HG03521 (cell line): ENCODE results near the gene CBX1.
"Not testable (repeated sequence)": the region's sequence is repeated elsewhere in the genome, so short reads cannot be mapped to it uniquely, and the experiment has no call there.

Experiments
- ATAC-seq: cut with Tn5 transposase; IDR thresholded peaks from one replicate; pipeline ENCODE4 v1.9.1; 2021; ENCODE audit warnings: mild to moderate bottlenecking, moderate library complexity; ENCODE audit not compliant: unreplicated experiment

Gene CBX1

DNA sequence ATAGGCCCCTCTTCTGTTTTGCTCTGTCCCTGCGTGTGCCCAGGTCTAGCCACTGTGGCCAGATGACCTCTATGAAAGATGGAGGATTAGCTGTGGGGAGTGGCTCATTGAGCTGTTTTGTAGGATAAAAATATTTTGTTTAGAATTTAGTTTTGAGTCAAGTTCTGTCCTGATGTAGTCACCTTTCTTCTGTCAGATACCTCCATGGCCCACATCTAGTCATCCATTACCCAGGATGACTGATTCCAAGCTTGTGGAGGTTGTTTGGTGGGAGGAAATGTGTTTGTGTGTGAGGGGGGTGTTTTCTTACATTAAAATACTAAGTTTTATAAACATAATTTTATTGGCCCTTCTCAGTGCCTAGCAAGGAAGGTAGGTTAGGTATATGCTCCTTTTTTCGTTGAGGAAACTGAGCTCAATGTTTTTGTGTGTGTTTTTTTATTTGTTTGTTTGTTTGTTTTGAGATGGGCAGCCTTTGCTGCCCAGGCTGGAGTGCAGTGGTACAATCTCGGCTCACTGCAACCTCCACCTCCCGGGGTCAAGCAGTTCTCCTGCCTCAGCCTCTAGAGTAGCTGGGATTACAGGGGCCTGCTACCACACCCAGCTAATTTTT lies 22.6 kb upstream of the CBX1 start:
- no peak for ATAC-seq

DNA sequence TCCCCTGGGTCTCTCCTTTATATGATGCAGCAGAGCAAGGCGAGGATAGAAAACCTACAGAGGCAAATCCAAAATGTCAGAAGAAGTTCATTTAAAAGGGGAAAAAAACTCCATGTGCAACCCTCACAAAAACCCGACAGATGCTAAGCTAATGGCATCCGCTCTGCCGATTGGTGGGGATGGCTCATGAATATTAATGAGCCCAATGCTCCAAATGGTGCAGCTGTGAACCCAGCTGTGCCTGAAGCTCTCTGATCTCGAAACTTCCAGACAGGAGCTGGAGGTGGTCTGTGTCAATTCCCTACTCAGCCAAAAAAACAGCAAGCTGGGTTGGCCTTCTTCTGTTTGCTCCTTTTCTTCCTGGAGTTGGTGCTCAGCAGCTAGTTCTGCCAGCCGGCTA lies 21.8 kb upstream of the CBX1 start:
- no peak for ATAC-seq

- ATAC-seq: no peak
Measured at GRCh38 chr17:48122665-48123045, 21.4 kb upstream of the CBX1 start.

- no peak for ATAC-seq
Measured at GRCh38 chr17:48121923-48122664, 20.8 kb upstream of the CBX1 start.

DNA sequence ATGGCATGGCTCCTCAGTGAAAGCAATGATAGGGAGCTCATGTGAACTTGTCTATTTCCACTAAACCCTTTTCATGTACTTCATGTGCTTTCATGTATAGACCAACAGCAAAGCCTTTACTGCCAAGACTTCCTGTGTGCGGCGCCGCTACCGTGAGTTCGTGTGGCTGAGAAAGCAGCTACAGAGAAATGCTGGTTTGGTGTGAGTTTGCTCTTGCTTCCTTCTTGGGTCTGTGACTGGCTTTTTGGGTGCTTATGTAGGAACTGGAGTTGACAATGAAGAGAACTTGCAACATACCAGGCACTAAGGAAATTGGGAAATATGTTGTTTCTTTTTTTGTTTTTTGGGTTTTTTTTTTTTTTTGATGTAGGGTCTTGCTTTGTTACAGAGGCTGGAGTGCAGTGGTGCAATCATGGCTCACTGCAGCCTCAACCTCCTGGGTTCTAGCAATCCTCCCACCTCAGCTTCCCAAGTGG lies 12.0 kb upstream of the CBX1 start:
- ATAC-seq: peak; percentile 42

DNA sequence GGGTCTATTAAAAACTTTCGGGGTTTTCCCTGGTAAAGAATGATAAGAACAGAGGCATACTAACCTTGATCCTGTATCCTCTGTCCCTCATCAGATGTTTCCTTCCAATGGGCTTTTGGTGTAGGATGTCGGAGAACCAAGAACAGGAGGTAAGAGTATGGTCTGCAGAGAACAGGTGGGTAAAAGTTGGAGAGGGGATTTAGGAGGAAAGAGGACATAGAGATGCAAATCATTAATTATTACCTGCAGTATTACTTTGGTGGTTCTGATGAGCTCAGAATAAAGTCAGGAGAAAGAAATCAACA lies 10.6 kb upstream of the CBX1 start:
- no peak for ATAC-seq

GRCh38 chr17:48110761-48111160 lies 9.5 kb upstream of the CBX1 start:
- no peak for ATAC-seq

DNA sequence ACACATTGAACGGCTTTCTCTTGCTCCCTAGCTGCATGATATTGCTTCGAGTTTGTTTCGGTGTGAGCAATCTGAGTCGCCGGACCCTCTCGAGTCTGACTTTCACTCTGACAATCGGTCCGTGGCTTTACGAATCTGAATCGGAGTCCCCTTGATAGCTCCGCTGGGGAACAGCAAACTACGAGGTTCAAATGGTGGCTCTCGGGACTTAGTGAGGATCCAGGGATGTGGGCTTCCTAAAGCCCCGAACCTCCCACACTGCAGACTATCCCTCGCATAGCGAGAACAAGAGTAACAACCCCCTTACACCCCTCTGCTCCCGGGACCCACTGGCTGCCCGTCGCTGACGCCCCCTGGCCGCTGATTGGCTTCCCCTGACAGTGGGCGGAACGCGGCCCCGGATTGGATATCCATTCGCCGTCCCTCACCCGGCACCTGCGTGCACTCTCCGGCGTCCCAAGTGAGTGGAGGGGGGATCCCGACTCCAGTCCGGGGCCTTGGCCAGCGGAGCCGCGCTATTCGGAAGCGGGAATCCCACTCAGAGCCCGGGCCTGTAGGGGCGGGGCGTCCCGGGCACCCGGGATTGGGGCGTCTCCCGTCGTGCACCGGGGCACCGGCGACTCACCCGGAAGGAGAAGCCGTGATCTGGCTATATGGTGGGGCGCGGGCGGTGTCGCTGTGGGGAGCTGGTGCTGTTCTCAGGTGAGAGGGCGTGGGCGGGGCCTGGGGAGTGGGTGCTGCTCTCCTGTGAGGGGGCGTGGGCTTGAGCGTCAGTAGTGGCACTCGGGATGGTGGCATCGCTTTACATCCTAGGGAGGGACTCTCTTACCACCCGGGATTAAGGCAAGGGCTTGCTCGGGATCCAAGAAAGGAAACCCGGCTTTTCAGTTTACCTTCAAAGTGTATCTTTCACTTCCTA lies 6.1 kb upstream of the CBX1 start, which contains the start of gene SNX11:
SNX11 (plus strand) TSS at position 630 of the 919 bp plus-strand sequence. CDS start 4,278 bp downstream, outside the sequence.
- ATAC-seq: peak; percentile 82

- no peak for ATAC-seq
Measured at GRCh38 chr17:48106802-48107136, 5.5 kb upstream of the CBX1 start.

GRCh38 chr17:48104440-48104839 lies 3.2 kb upstream of the CBX1 start:
- no peak for ATAC-seq

DNA sequence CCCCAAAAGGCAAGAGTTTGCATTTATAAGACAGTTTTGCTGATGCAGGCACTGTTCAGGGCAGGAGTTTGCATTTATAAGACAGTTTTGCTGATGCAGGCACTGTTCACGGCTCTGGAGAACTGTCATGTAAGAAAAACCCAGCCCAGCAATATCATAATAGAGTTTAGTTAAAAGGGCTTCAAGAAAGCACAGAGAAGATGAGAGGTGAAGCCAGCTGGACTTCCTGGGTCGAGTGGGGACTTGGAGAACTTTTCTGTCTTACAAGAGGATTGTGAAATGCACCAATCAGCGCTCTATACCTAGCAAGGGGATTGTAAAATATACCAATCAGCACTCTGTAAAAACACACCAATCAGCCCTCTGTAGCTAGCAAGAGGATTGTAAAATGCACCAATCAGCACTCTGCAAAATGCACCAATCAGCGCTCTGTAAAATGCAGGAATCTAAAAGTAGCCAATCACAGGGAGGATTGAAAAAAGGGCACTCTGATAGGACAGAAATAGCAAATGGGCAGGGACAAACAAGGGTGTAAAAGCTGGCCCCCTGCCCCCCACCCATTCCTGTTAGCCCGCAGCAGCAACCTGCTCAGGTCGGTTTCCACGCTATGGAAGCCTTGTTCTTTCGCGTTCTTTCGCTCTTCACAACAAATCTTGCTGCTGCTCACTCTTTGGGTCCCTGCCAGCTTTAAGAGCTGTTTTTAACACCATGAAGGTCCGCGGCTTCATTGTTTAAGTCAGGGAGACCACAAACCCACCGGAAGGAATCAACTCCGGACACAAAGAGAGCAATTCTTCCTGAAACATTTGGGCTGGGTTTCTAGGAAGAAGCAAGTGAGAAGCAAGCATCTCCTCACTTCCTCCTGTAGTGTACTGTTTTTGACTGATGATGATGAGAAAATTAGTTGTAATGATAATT lies 1.8 kb upstream of the CBX1 start:
- no peak for ATAC-seq

DNA sequence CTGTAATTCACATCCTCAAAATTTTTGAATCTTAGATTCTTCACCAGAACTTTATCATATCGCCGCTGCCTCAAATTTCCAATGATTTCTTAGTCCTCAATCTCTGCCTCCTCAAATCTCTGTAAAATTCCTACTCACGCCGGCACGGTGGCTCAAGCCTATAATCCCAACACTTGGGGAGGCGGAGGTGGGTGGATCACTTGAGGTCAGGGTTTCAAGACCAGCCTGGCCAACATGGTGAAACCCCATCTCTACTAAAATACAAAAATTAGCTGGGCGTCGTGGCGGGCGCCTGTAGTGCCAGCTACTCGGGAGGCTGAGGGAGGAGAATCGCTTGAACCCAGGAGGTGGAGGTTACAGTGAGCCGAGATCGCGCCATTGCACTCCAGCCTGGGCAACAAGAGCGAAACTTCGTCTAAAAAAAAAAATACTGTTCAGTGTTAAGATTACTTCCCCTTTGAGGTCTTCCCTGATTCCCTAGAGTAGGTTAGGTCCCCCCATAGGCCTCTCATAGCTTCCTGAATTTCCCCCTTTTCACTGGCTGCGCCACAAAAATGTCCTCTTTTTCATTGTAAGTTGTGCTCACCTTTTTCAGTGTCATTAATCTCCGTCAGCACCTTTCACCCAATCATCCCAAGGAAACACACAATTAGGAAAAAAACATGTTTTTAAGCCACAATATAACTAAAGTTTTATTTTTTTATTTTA lies 919 bp upstream of the CBX1 start:
- ATAC-seq: no peak

- no peak for ATAC-seq
Measured at GRCh38 chr17:48100591-48101011, 677 bp downstream of the CBX1 start.

DNA sequence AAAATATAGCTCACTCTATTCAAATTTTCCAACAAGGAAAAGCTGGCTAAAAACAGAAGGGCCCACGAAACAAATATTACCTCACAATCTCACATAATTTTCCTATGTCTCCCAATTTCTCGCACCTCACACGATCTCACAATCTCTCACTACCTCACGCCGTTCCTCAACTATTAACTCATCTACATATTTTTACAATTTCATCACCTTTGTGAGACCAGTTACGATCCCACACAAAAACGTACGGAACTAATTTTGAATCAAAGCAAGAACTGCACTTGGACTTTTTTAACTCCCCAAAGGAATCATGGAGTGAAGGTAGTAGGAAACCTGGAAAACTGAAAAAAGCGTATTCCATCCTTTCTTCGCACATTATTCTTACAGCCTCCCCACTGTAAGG lies 1.1 kb downstream of the CBX1 start:
- ATAC-seq: no peak

GRCh38 chr17:48095611-48096010 lies 5.7 kb downstream of the CBX1 start:
- no peak for ATAC-seq

DNA sequence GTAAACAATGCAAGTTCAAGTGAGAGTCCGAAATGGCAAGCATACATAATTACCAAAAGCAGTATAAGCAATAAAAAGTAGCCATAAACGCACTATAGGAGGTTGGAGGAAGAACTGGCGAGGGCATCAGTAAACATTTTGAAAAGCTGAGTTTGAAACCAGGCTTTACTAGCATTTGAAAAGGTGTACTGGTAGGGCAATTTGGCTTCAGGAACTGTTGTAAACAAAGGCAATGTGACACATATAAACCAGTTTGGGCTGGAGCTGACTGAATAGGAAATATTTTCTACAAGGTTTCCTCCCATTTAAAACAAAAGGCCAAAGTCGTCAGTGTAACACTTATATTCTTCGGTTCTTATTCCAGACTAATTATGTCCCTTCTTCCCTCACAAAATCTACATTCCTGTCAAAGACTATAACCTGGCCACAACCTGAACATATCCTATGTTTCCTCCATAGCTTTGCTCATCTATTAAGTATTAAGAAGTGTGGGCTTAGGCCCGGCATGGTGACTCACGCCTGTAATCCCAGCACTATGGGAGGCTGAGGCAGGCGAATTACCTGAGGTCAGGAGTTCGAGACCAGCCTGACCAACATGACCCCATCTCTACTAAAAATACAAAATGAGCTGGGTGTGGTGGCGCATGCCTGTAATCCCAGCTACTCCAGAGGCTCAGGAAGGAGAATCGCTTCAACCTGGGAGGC lies 7.8 kb downstream of the CBX1 start:
- ATAC-seq: no peak

- ATAC-seq: no peak
Measured at GRCh38 chr17:48084932-48085331, 16.3 kb downstream of the CBX1 start.

- ATAC-seq: no peak
Measured at GRCh38 chr17:48081858-48082257, 19.4 kb downstream of the CBX1 start.

GRCh38 chr17:48077152-48077551 lies 24.1 kb downstream of the CBX1 start:
- not testable (repeated sequence) for ATAC-seq
